Erythroblast (primary cell): ENCODE data around the gene MDH1.

Experiments
- GATA1 ChIP-seq: IDR thresholded peaks from 2 replicates; pipeline ENCODE4 v1.6.1; 2011; ENCODE audit warnings: low read depth, mild to moderate bottlenecking, control low read depth, low read length, moderate library complexity
- POLR2A ChIP-seq: IDR thresholded peaks from 2 replicates; pipeline ENCODE4 v1.6.1; 2011; ENCODE audit warnings: mild to moderate bottlenecking, low read length

- TF ChIP-seq POLR2A = no peak
- no peak for TF ChIP-seq GATA1
Observed at GRCh38 chr2:63613391-63613901, 24.7 kb downstream of the MDH1 start.
